Measurements from ENCODE around the gene RIN1. TPM values are rescaled to one million over a fixed set of nuclear protein-coding genes. Genes with fewer than 3 reads are reported as not detected.
A peak's percentile ranks its signal among the peaks of the same experiment; 100 is the strongest.

The RIN1 gene
- total RNA-seq, 2 experiments from 2014 or later: 1.5 to 1.6 TPM

DNA sequence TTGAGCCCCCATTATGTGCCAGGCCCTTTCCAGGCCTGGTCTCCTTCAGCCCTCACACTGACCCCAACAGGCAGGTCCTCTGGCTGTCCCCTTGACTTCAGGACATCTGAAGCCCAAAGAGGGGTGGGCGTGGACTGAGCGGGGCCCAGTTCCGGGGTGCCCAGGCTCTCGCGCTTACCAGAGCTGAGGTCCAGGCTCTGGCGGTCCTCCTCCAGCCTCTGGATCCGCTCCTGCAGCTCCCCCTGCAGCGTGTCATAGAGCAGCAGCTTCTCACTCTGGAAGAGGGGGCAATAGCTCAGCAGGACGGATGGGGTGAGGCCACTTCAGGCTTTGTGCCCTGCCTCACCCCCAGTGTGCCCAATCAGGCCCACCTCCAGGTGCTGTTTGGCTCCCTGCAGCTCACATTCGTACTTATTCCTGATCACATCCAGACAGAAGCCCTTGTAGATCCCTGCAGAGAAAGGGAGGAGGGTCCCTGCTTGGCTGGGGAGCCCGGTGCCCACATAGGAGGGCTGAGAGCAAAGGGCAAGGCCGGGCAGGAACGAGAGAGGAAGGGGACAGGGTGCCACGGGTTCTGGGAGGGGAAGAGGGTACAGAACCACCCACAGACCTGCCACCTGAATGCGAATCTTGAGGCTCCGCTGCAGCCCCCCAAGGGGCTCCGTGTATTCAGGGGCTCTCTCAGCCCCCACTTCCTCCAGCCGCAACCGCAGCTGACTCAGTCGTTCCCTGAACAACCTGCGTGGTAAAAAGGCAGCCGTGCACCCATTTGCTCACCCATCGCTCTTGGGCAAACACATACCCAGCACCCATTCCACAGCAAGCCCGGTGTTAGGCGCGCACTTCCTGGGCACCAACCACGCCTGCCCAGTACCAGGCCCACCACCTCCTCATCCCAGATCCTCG lies 4.6 kb upstream of the RIN1 start:
- ChIA-PET POLR2A (no interaction called here), CTCF (interaction anchor here (0.6 kb wide), 1 partner anchor 380 kb away, joined by 5 read pairs; no protein-coding TSS in a partner anchor)
- peaks cover 47% of the 10 kb centered on the region for H3K4me1 Mint-ChIP-seq
- H3K27me3 Mint-ChIP-seq: no peaks in the 10 kb centered on the region
- no peak overlapping the region for H3K4me3 Mint-ChIP-seq
- ATAC-seq (no peak), DNase-seq (no peak)
- H3K27ac Mint-ChIP-seq: no peak overlapping the region
- no peaks in the 10 kb centered on the region for H3K9me3 Mint-ChIP-seq (ENCODE audit: low read depth)
- H3K36me3 Mint-ChIP-seq (ENCODE audit: low read depth): peaks cover 26% of the 10 kb centered on the region
- intact Hi-C loops (cut with DNase I, micrococcal nuclease): no loop called here

DNA sequence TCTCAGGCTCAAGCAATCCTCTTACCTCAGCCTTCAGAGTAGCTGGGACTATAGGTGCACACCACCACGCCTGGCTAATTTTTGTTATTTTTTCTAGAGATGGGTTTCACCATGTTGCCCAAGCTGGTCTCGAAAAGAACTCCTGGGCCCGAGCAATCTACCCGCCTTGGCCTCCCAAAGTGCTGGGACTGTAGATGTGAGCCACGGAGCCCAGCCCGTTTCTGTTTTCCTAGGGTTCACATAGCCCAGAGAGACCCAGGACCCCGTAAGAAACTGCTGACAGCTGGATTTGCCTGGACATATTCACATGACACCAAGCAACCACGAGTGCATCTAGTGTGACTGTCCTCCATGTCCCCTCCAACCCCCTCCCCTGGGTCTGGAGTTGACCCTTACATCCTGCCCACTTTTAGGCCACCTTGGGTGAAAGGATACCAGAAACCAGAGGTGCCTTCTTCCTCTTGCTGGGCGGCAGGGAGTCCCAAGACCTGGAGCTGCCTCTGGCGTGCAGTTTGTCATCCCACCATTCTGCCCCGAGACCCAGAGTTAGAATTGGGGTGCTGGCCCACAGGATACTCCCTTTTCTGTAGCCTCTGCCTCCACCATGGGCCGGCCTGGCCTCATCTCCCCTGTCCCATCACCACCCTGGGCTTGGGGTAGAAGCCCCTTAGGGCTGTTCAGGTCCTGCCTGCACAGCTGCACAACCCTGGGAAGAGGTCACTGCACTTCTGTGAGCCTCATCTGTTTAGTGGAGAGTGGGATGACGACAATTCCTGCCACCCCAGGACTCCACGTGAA lies 3.7 kb upstream of the RIN1 start:
- Mint-ChIP-seq H3K4me1 (peaks cover 39% of the 10 kb centered on the region), H3K4me3 (no peak overlapping the region), H3K27ac (no peak overlapping the region), H3K9me3 (ENCODE audit: low read depth) (no peaks in the 10 kb centered on the region), H3K27me3 (no peaks in the 10 kb centered on the region), H3K36me3 (ENCODE audit: low read depth) (peaks cover 26% of the 10 kb centered on the region)
- ATAC-seq: no peak
- intact Hi-C loops (cut with DNase I, micrococcal nuclease): no loop called here
- no peak for DNase-seq
- ChIA-PET POLR2A (no interaction called here), CTCF (interaction anchor here (0.6 kb wide), 1 partner anchor 314 kb away, joined by 3 read pairs; no protein-coding TSS in a partner anchor)

DNA sequence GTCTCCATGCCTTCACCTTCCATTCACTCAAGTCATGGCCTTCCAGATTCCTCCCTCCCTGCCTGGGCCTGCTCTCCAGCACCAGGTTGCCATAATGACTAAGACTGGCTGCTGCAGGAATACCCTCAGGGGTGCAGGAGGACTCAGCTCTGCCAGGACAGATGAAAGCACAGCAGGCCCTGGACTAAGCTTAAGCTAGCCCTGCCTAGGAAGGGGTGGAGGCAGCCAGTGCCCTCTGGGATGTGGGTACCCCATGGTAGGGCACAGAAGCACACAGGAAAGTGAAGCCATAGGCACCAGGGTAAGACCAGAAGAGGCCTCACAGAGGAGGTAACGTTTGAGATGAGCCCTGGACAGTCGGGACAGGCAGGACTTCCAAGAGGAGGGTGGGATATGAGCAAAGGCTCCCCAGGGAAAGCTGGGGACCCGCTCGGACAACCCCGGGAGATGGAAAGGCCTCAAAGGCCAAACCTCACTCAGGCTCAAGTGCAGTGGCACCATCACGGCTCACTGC lies 3.0 kb upstream of the RIN1 start:
- Mint-ChIP-seq H3K27ac (no peak overlapping the region), H3K36me3 (ENCODE audit: low read depth) (peaks cover 24% of the 10 kb centered on the region), H3K4me1 (peaks cover 36% of the 10 kb centered on the region), H3K4me3 (no peak overlapping the region), H3K27me3 (no peaks in the 10 kb centered on the region), H3K9me3 (ENCODE audit: low read depth) (no peaks in the 10 kb centered on the region)
- no peak for DNase-seq
- ATAC-seq: no peak
- intact Hi-C loops (cut with DNase I, micrococcal nuclease): no loop called here
- ChIA-PET POLR2A (no interaction called here), CTCF (interaction anchor here (0.6 kb wide), 1 partner anchor 314 kb away, joined by 3 read pairs; no protein-coding TSS in a partner anchor)

DNA sequence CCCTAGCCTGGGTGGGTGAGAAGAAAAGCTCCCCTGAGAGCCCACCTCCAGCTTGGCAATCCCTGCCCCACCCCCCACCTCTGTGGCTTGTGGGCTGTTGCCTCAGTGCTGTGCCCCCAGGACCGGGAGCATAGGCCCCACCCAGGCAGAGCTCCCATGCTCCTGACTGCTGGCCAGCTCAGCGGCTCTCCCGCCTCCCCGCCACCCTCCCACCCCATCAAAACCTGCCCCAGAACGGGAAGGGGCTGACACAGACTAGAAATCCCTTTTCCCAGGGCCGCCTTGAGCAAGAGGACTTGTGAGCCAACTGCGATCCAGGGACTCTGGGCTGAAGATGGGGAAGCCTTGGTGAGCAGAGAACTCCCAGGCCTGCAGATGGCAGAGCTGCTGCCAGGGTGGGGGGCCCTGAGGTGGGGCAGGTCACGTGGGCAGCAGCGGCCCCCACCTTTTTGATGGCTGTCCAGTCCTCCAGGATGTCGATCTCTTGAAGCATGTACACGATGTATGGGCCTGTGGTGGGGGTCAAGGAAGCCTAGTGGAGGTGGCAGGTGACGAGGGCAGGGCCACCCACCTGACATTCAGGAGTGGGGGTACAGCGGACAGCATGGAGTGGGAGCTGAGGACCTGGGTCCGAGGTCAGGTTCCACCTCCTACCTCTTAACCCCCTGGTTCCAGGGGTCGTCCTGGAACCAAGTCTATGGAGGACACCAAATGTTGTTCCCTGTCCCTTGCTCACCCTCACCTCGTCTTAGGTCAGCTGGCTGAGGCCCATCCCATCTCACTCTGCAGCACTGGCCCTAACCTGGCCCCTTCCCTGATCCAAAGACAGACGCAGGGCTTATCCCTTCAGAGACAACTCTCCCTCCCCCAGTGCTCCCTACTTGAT lies 2.3 kb upstream of the RIN1 start:
- intact Hi-C loops (cut with DNase I, micrococcal nuclease): no loop called here
- ChIA-PET POLR2A (no interaction called here), CTCF (interaction anchor here (0.9 kb wide), 1 partner anchor 27 kb away, joined by 3 read pairs; no protein-coding TSS in a partner anchor)
- Mint-ChIP-seq H3K36me3 (ENCODE audit: low read depth) (peaks cover 24% of the 10 kb centered on the region), H3K27me3 (no peaks in the 10 kb centered on the region), H3K4me3 (no peak overlapping the region), H3K27ac (no peak overlapping the region), H3K9me3 (ENCODE audit: low read depth) (no peaks in the 10 kb centered on the region), H3K4me1 (peaks cover 30% of the 10 kb centered on the region)
- DNase-seq: no peak
- no peak for ATAC-seq

DNA sequence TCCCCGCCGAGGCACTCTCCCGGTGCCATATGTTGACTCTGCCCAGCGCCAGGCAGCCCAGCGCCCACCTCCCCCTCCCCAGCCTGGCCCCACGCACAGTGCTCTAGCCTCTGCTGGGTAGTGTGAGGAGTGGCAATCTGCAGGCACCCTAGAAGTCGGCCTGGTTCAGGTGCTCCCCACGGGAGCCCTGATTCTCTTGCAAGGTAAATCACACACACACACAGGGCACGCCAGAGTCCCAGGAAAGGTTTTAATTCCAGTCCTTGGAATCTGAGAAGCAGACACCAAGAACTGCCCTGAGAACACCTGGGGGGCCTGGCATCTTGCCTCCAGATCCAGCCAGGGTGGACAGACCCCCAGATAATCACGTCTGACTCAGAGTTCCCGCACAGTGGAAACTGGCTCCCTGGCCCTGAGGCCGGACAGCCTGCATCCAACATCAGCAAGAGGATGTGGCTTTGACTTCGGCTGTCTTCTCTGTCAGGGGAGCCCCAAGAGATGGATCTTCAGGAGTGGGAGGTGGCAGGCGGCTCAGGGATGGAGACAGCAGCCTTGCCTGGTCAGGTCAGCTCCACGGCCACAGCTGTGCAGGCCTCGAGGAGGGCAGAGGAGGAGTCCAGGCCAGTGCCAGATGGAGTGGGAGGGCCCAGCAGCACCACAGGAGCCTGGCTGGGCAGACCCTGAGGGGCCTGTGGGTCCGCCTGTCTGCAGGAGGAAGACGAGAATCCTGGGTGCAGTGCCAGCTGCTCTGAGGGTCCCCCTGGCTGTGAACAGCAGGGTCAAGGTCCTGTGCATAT lies 1.1 kb upstream of the RIN1 start:
- Mint-ChIP-seq H3K27me3 (no peaks in the 10 kb centered on the region), H3K9me3 (ENCODE audit: low read depth) (no peaks in the 10 kb centered on the region), H3K27ac (peak overlapping the region; percentile 25), H3K4me1 (peaks cover 22% of the 10 kb centered on the region), H3K36me3 (ENCODE audit: low read depth) (peaks cover 21% of the 10 kb centered on the region), H3K4me3 (peak overlapping the region; percentile 56)
- DNase-seq (no peak), ATAC-seq (no peak)
- POLR2A ChIA-PET: interaction anchor here (0.5 kb wide), 1 partner anchor 66 kb away, joined by 4 read pairs; no protein-coding TSS in a partner anchor
- intact Hi-C loops (cut with DNase I, micrococcal nuclease): no loop called here
- CTCF ChIA-PET: interaction anchor here (0.5 to 0.9 kb wide), 2 partner anchors 26 to 515 kb away, joined by 3 to 4 read pairs; no protein-coding TSS in a partner anchor

DNA sequence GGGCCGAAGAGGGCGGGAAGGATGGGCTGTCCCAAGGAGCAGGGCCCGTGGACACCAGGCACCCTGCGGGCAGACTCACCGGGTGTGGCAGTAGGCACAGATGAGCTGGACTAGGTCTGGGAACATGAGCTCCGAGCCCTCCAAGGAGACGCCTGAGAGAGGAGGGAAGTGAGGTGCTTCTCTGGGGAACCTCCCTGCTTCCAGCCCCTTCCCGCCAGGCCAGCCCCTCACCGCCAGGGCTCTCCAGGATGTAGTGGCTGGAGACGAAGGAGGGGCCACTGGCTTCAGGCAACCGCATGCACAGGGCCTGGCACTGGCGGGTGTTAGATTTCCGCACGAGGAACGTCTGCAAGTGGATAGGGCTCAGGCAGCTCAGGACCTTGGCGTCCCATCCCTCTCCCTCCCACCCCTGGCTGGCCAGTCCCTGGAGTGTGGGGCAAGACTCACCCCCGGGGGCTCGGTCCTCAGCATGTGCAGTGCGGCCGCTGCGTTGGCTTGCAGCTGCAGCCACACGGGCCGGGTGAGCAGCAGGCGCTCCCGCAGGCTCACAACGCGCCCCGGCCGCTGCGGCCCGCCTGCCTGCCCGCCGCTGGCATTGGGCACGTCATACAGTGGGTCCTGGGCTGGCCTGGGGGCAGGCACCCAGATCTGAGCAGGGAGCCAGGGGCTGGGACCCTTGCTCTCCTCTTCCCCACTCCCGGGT lies 552 bp downstream of the RIN1 start:
- H3K27ac Mint-ChIP-seq: no peak overlapping the region
- intact Hi-C loops (cut with DNase I, micrococcal nuclease): loop anchor here in 1 of 2 experiments (1.0 kb wide), 1 partner anchor 10 kb away; the partner anchor contains the start of gene BRMS1
- POLR2A ChIA-PET: interaction anchor here (0.7 to 1.1 kb wide), 2 partner anchors 12 to 915 kb away, joined by 3 to 4 read pairs; no protein-coding TSS in a partner anchor
- peak; percentile 5 for ATAC-seq
- CTCF ChIA-PET: interaction anchor here (0.6 to 2.1 kb wide), 8 partner anchors 9 to 268 kb away, joined by 3 to 6 read pairs (median 4); partner anchors contain the start of gene BRMS1
- DNase-seq: no peak
- H3K27me3 Mint-ChIP-seq: no peaks in the 10 kb centered on the region
- no peaks in the 10 kb centered on the region for H3K9me3 Mint-ChIP-seq (ENCODE audit: low read depth)
- H3K4me3 Mint-ChIP-seq: peak overlapping the region; percentile 56
- H3K36me3 Mint-ChIP-seq (ENCODE audit: low read depth): peaks cover 15% of the 10 kb centered on the region
- peaks cover 19% of the 10 kb centered on the region for H3K4me1 Mint-ChIP-seq

DNA sequence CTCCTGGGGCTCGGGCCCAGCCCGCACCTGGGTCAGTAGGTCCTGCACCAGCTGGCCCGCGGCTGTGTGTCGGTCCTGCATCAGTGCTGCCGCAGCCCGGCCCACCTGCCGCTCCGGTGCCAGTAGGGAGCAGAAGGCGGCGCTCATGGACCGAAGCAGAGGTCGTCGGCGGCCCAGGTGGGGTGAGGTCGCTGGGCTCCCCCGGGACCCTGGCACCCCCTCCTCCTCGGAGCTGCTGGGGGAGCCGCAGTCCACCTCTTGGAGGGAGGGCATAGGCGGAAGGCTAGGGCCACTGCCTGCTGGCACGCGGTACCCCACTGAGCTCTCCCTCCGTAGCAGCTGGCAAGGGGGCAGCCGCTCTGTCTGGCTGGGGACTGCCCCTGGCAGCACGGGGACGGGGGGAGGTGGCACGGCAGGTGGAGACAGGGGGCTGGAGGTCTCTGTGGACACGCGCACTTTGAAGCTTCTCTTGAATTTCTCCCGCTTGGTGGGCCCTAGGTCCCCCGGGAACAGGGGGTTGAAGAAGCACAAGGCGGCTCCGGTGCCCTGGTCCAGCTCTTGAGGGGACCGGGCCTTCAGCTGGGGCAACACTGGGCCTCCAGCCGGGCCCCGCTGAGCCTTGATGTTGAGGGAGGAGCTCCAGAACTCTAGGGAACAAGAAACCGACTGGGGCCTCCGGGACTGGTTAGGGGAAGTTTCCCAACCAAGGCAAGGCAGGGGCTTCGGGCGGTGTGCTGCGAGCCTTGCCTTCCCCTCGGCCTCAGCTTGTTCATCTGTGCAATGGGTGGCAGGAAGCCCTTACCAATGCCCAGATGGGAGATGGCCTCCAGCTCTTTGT lies 1.4 kb downstream of the RIN1 start:
- no peaks in the 10 kb centered on the region for H3K27me3 Mint-ChIP-seq
- H3K27ac Mint-ChIP-seq: no peak overlapping the region
- H3K9me3 Mint-ChIP-seq (ENCODE audit: low read depth): no peaks in the 10 kb centered on the region
- POLR2A ChIA-PET: interaction anchor here (0.6 to 1.1 kb wide), 2 partner anchors 13 to 282 kb away, joined by 3 read pairs; no protein-coding TSS in a partner anchor
- CTCF ChIA-PET: interaction anchor here (0.5 to 2.1 kb wide), 5 partner anchors 10 to 257 kb away, joined by 3 to 6 read pairs (median 4); partner anchors contain the start of gene BRMS1
- no peak overlapping the region for H3K4me3 Mint-ChIP-seq
- H3K4me1 Mint-ChIP-seq: peaks cover 19% of the 10 kb centered on the region
- no peak for ATAC-seq
- DNase-seq: no peak
- intact Hi-C loops (cut with DNase I, micrococcal nuclease): no loop called here
- peaks cover 15% of the 10 kb centered on the region for H3K36me3 Mint-ChIP-seq (ENCODE audit: low read depth)

DNA sequence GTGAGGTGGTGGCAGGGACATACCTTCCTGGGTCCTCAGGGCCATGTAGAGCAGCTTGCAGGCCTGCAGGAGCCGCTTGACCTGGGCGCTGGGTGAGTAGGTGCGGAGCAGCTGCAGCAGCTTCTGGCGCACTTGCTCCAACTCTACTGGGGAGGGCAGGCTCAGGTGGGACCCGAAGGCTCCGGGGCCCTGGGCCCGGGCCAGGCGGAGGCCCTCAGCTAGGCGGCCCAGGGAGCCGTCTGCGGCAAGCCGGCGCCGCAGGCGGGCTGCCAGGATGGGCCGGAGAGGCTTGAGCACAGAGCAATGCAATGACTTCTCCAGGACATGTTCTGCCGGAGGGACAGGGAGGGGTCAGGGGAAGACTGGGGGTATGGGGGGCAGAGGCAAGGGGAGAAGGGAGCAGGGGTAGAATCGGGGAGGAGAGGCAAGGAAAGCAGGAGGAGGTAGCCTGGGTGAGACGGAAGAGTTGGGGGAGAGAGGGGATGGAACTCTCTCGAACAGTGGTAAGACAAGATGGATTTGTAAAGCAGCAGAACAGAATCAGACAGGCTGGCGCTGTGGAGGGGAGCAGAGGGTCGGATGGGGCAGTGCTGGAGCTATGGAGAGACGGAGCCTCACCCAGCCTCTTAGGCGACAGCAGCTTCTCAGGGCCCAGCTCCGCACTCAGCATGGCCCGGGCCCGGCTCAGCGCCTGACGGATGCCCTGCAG lies 2.2 kb downstream of the RIN1 start:
- H3K4me3 Mint-ChIP-seq: no peak overlapping the region
- CTCF ChIA-PET: interaction anchor here (0.5 to 2.1 kb wide), 5 partner anchors 11 to 258 kb away, joined by 3 to 6 read pairs (median 5); partner anchors contain the start of gene BRMS1
- no peak overlapping the region for H3K27ac Mint-ChIP-seq
- DNase-seq: no peak
- no peaks in the 10 kb centered on the region for H3K27me3 Mint-ChIP-seq
- POLR2A ChIA-PET: no interaction called here
- peaks cover 19% of the 10 kb centered on the region for H3K4me1 Mint-ChIP-seq
- no peak for ATAC-seq
- intact Hi-C loops (cut with DNase I, micrococcal nuclease): no loop called here
- peaks cover 12% of the 10 kb centered on the region for H3K36me3 Mint-ChIP-seq (ENCODE audit: low read depth)
- no peaks in the 10 kb centered on the region for H3K9me3 Mint-ChIP-seq (ENCODE audit: low read depth)
